ENCODE measurements around the gene TSFM. TPM values are rescaled to one million over a fixed set of nuclear protein-coding genes. Genes with fewer than 3 reads are reported as not detected.

The TSFM gene
- total RNA-seq, 6 donors from 2014 or later: 5.0 to 34.0 (median 22.8) TPM

GRCh38 chr12:57777367-57777766 lies 5.2 kb upstream of the TSFM start:
- ATAC-seq (ENCODE audit: low FRiP score in 2 of 2) (no peak), DNase-seq (no peak)
- Histone ChIP-seq H3K27ac (no peak overlapping the region), H3K9me3 (no peaks in the 10 kb centered on the region), H3K4me3 (no peak overlapping the region), H3K36me3 (peaks cover 0 to 15% (median 3%) of the 10 kb centered on the region in 4 donors), H3K27me3 (no peaks in the 10 kb centered on the region), H3K4me1 (peaks cover 15 to 34% (median 25%) of the 10 kb centered on the region in 4 donors)
- no peak for TF ChIP-seq EP300 (IDR thresholded peaks at IDR 0.05)
- no peak for TF ChIP-seq POLR2A (IDR thresholded peaks at IDR 0.05)
- WGBS, 2 donors: 90 to 96% methylated on average over 7 of the region's 7 CpGs

- ATAC-seq (ENCODE audit: low FRiP score in 2 of 2) (no peak), DNase-seq (no peak)
- 89 to 94% methylated on average over 7 of the region's 7 CpGs for WGBS, 2 donors
- no peak overlapping the region for H3K4me3 ChIP-seq
- peaks cover 0 to 15% (median 3%) of the 10 kb centered on the region in 4 donors for H3K36me3 ChIP-seq
- H3K27me3 ChIP-seq: no peaks in the 10 kb centered on the region
- H3K9me3 ChIP-seq: no peaks in the 10 kb centered on the region
- H3K4me1 ChIP-seq: peaks cover 15 to 32% (median 25%) of the 10 kb centered on the region in 4 donors
- H3K27ac ChIP-seq: no peak overlapping the region
- no peak for TF ChIP-seq EP300 (IDR thresholded peaks at IDR 0.05)
- no peak for TF ChIP-seq POLR2A (IDR thresholded peaks at IDR 0.05)
- TF ChIP-seq CTCF (IDR thresholded peaks at IDR 0.05): no peak
- no peak for TF ChIP-seq POLR2AphosphoS5 (IDR thresholded peaks at IDR 0.05)
Measured at GRCh38 chr12:57777911-57778310, 4.7 kb upstream of the TSFM start.

- Histone ChIP-seq H3K27ac (no peak overlapping the region), H3K9me3 (no peaks in the 10 kb centered on the region), H3K27me3 (no peaks in the 10 kb centered on the region), H3K36me3 (peaks cover 0 to 20% (median 3%) of the 10 kb centered on the region in 4 donors), H3K4me1 (peaks cover 20 to 36% (median 28%) of the 10 kb centered on the region in 4 donors), H3K4me3 (no peak overlapping the region)
- no peak for TF ChIP-seq POLR2A (IDR thresholded peaks at IDR 0.05)
- no peak for TF ChIP-seq CTCF (IDR thresholded peaks at IDR 0.05)
- no peak for TF ChIP-seq POLR2AphosphoS5 (IDR thresholded peaks at IDR 0.05)
- TF ChIP-seq EP300 (IDR thresholded peaks at IDR 0.05): no peak
- ATAC-seq (ENCODE audit: low FRiP score in 2 of 2) (no peak), DNase-seq (no peak)
- 57 to 61% methylated on average over 1 of the region's 1 CpG for WGBS, 2 donors
Measured at GRCh38 chr12:57779736-57780135, 2.9 kb upstream of the TSFM start.

- peaks cover 20 to 36% (median 28%) of the 10 kb centered on the region in 4 donors for H3K4me1 ChIP-seq
Measured at GRCh38 chr12:57780284-57780897, 2.2 kb upstream of the TSFM start.

GRCh38 chr12:57781244-57781643 lies 1.3 kb upstream of the TSFM start:
- ATAC-seq (ENCODE audit: low FRiP score in 2 of 2) (no peak), DNase-seq (no peak)
- peak overlapping the region in 1 of 4 donors; percentile 81 for H3K27ac ChIP-seq
- no peaks in the 10 kb centered on the region for H3K27me3 ChIP-seq
- H3K9me3 ChIP-seq: no peaks in the 10 kb centered on the region
- peaks cover 20 to 36% (median 28%) of the 10 kb centered on the region in 4 donors for H3K4me1 ChIP-seq
- no peak for TF ChIP-seq POLR2A (IDR thresholded peaks at IDR 0.05)
- TF ChIP-seq CTCF (IDR thresholded peaks at IDR 0.05): no peak
- 83 to 89% methylated on average over 3 of the region's 3 CpGs for WGBS, 2 donors
- H3K4me3 ChIP-seq: no peak overlapping the region
- H3K36me3 ChIP-seq: peaks cover 0 to 23% (median 11%) of the 10 kb centered on the region in 4 donors

More at GRCh38 chr12:57780284-57780897, 2.2 kb upstream of the TSFM start:
- Histone ChIP-seq H3K9me3 (no peaks in the 10 kb centered on the region), H3K27ac (peak overlapping the region in 1 of 4 donors; percentile 81), H3K4me3 (no peak overlapping the region), H3K36me3 (peaks cover 0 to 20% (median 5%) of the 10 kb centered on the region in 4 donors), H3K27me3 (no peaks in the 10 kb centered on the region)
- WGBS, 2 donors: 78 to 98% methylated on average over 1 to 4 of the region's 4 CpGs
- no peak for ATAC-seq (ENCODE audit: low FRiP score in 2 of 2)
- no peak for DNase-seq
- TF ChIP-seq POLR2AphosphoS5 (IDR thresholded peaks at IDR 0.05) (no peak), POLR2A (IDR thresholded peaks at IDR 0.05) (no peak), CTCF (IDR thresholded peaks at IDR 0.05) (no peak), EP300 (IDR thresholded peaks at IDR 0.05) (no peak)
